HEK293 (cell line): ENCODE data around the gene LYPD4.

Source experiments
- CTCF ChIA-PET: fragments of 350-600 bp; formaldehyde crosslinking; extraction: SDS; loops from one replicate; lab custom pipeline; 2021; ENCODE audit warnings: antibody characterized with exemption; lab: Yijun Ruan, JAX
- POLR2A ChIA-PET: fragments of 300-600 bp; formaldehyde crosslinking; extraction: SDS; loops from one replicate; lab custom pipeline; 2020; ENCODE audit warnings: antibody characterized with exemption, inconsistent platforms; lab: Yijun Ruan, JAX
- H3K27ac ChIP-seq: fragments of 200-500 bp; sonication (Bioruptor generic); 2 replicates; pipeline ENCODE4 v1.5.1; 2014; ENCODE audit warnings: low read depth, low read length, control low read depth, inconsistent platforms; ENCODE audit errors: extremely low read depth
- H3K36me3 ChIP-seq, 2 experiments: fragments of 200-500 bp in 1 of 2; sonication (Bioruptor generic) in 1 of 2; 1 replicate in 1 of 2; 2 replicates in 1 of 2; pipeline ENCODE4 v1.5.1; 2014 to 2017; ENCODE audit warnings: inconsistent platforms in 2 of 2, low read length in 2 of 2; ENCODE audit not compliant: control insufficient read depth in 2 of 2, insufficient read depth in 1 of 2
- H3K4me1 ChIP-seq: fragments of 200-500 bp; sonication (Bioruptor generic); 2 replicates; pipeline ENCODE4 v1.5.1; 2014; ENCODE audit warnings: mild to moderate bottlenecking, low read length, inconsistent platforms; ENCODE audit not compliant: control insufficient read depth, insufficient read depth
- H3K4me3 ChIP-seq: 2 replicates; pipeline ENCODE4 v1.5.1; 2011; ENCODE audit warnings: low read depth, mild to moderate bottlenecking, control low read depth, low read length, moderate library complexity
- H3K9me3 ChIP-seq: fragments of 200-500 bp; sonication (Bioruptor generic); 2 replicates; pipeline ENCODE4 v1.5.1; 2014; ENCODE audit warnings: low read depth, low read length, inconsistent platforms; ENCODE audit not compliant: control insufficient read depth, insufficient read depth
- GLIS1 ChIP-seq: fragments of 450-650 bp; formaldehyde crosslinking; IDR thresholded peaks from 2 replicates; pipeline ENCODE4 v1.5.1; 2016; ENCODE audit warnings: missing biosample characterization, missing genetic modification characterization
- GLIS2 ChIP-seq: fragments of 450-650 bp; formaldehyde crosslinking; IDR thresholded peaks from 2 replicates; pipeline ENCODE4 v1.5.1; 2016; ENCODE audit warnings: missing biosample characterization, missing genetic modification characterization
- RBAK ChIP-seq: fragments of 450-650 bp; formaldehyde crosslinking; IDR thresholded peaks from 2 replicates; pipeline ENCODE4 v1.5.1; 2016; ENCODE audit warnings: missing biosample characterization, missing genetic modification characterization
- YY1 ChIP-seq: fragments of 450-650 bp; formaldehyde crosslinking; IDR thresholded peaks from 2 replicates; pipeline ENCODE4 v1.5.1; 2018; ENCODE audit warnings: missing biosample characterization, missing genetic modification characterization
- ZNF248 ChIP-seq: fragments of 450-650 bp; formaldehyde crosslinking; IDR thresholded peaks from 2 replicates; pipeline ENCODE4 v1.5.1; 2017; ENCODE audit warnings: missing biosample characterization, missing genetic modification characterization
- ZNF274 ChIP-seq, 2 experiments: fragments of 200-500 bp in 1 of 2; fragments of 450-650 bp in 1 of 2; sonication (Bioruptor generic) in 1 of 2; formaldehyde crosslinking in 1 of 2; IDR thresholded peaks; 2 replicates each; pipeline versions ENCODE4 v1.5.1 to v1.6.1; 2014 to 2016; ENCODE audit warnings: borderline replicate concordance in 1 of 2, inconsistent platforms in 1 of 2, low read length in 1 of 2, missing biosample characterization in 1 of 2, missing genetic modification characterization in 1 of 2
- ZNF354C ChIP-seq: fragments of 450-650 bp; formaldehyde crosslinking; IDR thresholded peaks from 2 replicates; pipeline ENCODE4 v1.5.1; 2016; ENCODE audit warnings: missing biosample characterization, missing genetic modification characterization, low read depth, borderline replicate concordance
- ZNF514 ChIP-seq: fragments of 450-650 bp; formaldehyde crosslinking; IDR thresholded peaks from 2 replicates; pipeline ENCODE4 v1.5.1; 2016; ENCODE audit warnings: missing biosample characterization, missing genetic modification characterization
- ZNF548 ChIP-seq: fragments of 450-650 bp; formaldehyde crosslinking; IDR thresholded peaks from 2 replicates; pipeline ENCODE4 v1.5.1; 2016; ENCODE audit warnings: missing biosample characterization, missing genetic modification characterization
- ZNF585B ChIP-seq: fragments of 450-650 bp; formaldehyde crosslinking; IDR thresholded peaks from 2 replicates; pipeline ENCODE4 v1.5.1; 2016; ENCODE audit warnings: missing biosample characterization, missing genetic modification characterization
- ZNF621 ChIP-seq: fragments of 450-650 bp; formaldehyde crosslinking; IDR thresholded peaks from 2 replicates; pipeline ENCODE4 v1.5.1; 2017; ENCODE audit warnings: missing biosample characterization, missing genetic modification characterization
- ZNF664 ChIP-seq: fragments of 450-650 bp; formaldehyde crosslinking; IDR thresholded peaks from 2 replicates; pipeline ENCODE4 v1.5.1; 2016; ENCODE audit warnings: missing biosample characterization, missing genetic modification characterization
- ZNF76 ChIP-seq: fragments of 450-650 bp; formaldehyde crosslinking; IDR thresholded peaks from 2 replicates; pipeline ENCODE4; 2016; ENCODE audit warnings: low read depth, missing biosample characterization, missing genetic modification characterization, borderline replicate concordance
- TF ChIP-seq, protein P1 (sequence below): fragments of 450-650 bp; formaldehyde crosslinking; IDR thresholded peaks from 2 replicates; pipeline ENCODE4 v1.5.1; 2016; ENCODE audit warnings: missing biosample characterization, missing genetic modification characterization
- TF ChIP-seq, protein P2 (sequence below): fragments of 450-650 bp; formaldehyde crosslinking; IDR thresholded peaks from 2 replicates; pipeline ENCODE4 v1.5.1; 2016; ENCODE audit warnings: missing biosample characterization, missing genetic modification characterization
- TF ChIP-seq, protein P3 (sequence below): fragments of 450-650 bp; formaldehyde crosslinking; IDR thresholded peaks from 2 replicates; pipeline ENCODE4 v1.5.1; 2016; ENCODE audit warnings: missing biosample characterization, missing genetic modification characterization
- TF ChIP-seq, protein P4 (sequence below): fragments of 450-650 bp; formaldehyde crosslinking; IDR thresholded peaks from 2 replicates; pipeline ENCODE4 v1.5.1; 2017; ENCODE audit warnings: missing biosample characterization, missing genetic modification characterization
- TF ChIP-seq, protein P5 (sequence below): fragments of 450-650 bp; formaldehyde crosslinking; IDR thresholded peaks from 2 replicates; pipeline ENCODE4 v1.5.1; 2016; ENCODE audit warnings: missing biosample characterization, missing genetic modification characterization

The LYPD4 gene

DNA sequence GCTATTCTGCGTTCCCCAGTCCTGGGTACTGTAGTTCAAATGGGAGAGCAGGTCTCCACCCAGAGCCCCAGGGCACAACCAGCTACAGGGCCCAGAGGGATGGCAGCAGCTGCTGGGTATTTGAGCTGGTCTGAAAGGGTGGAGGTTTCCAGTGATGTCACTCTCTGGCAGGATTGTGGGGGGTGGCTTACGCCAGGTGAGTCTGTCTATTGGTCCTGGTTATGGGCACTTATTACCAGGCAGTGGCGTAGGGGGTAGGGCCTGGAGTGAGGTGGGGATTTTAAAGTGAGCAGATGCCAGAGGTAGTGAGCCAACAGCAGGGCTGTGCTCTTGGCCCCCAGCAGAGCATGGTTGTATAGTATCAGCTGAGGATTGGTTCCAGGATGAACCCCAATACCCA, 21.8 kb upstream of the LYPD4 start:
- TF ChIP-seq ZNF585B (tag by site-specific recombination) (no peak), ZNF274 (IDR thresholded peaks at IDR 0.05; ENCODE audit: low read length) (no peak), ZNF274 (tag by site-specific recombination; IDR thresholded peaks at IDR 0.05; ENCODE audit: borderline replicate concordance) (no peak), ZNF664 (tag by site-specific recombination) (no peak), ZNF76 (tag by site-specific recombination) (no peak), ZNF514 (tag by site-specific recombination) (no peak), ZNF248 (tag by site-specific recombination) (no peak), GLIS2 (tag by site-specific recombination) (peak; percentile 50; the same call in 1 of the 2 replicates), ZNF354C (tag by site-specific recombination) (no peak), ZNF548 (tag by site-specific recombination) (no peak), YY1 (tag by site-specific recombination) (no peak), ZNF621 (no peak), GLIS1 (peak; percentile 75), RBAK (tag by site-specific recombination) (no peak)
- TF ChIP-seq, protein P1, sequence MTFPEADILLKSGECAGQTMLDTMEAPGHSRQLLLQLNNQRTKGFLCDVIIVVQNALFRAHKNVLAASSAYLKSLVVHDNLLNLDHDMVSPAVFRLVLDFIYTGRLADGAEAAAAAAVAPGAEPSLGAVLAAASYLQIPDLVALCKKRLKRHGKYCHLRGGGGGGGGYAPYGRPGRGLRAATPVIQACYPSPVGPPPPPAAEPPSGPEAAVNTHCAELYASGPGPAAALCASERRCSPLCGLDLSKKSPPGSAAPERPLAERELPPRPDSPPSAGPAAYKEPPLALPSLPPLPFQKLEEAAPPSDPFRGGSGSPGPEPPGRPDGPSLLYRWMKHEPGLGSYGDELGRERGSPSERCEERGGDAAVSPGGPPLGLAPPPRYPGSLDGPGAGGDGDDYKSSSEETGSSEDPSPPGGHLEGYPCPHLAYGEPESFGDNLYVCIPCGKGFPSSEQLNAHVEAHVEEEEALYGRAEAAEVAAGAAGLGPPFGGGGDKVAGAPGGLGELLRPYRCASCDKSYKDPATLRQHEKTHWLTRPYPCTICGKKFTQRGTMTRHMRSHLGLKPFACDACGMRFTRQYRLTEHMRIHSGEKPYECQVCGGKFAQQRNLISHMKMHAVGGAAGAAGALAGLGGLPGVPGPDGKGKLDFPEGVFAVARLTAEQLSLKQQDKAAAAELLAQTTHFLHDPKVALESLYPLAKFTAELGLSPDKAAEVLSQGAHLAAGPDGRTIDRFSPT (tag by site-specific recombination) = peak; percentile 52; the same call in 1 of the 2 replicates
- TF ChIP-seq, protein P2, sequence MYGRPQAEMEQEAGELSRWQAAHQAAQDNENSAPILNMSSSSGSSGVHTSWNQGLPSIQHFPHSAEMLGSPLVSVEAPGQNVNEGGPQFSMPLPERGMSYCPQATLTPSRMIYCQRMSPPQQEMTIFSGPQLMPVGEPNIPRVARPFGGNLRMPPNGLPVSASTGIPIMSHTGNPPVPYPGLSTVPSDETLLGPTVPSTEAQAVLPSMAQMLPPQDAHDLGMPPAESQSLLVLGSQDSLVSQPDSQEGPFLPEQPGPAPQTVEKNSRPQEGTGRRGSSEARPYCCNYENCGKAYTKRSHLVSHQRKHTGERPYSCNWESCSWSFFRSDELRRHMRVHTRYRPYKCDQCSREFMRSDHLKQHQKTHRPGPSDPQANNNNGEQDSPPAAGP (tag by site-specific recombination) = 0 out of 2 replicates have a peak, but pooled peaks have one; percentile 17
- TF ChIP-seq, protein P3, sequence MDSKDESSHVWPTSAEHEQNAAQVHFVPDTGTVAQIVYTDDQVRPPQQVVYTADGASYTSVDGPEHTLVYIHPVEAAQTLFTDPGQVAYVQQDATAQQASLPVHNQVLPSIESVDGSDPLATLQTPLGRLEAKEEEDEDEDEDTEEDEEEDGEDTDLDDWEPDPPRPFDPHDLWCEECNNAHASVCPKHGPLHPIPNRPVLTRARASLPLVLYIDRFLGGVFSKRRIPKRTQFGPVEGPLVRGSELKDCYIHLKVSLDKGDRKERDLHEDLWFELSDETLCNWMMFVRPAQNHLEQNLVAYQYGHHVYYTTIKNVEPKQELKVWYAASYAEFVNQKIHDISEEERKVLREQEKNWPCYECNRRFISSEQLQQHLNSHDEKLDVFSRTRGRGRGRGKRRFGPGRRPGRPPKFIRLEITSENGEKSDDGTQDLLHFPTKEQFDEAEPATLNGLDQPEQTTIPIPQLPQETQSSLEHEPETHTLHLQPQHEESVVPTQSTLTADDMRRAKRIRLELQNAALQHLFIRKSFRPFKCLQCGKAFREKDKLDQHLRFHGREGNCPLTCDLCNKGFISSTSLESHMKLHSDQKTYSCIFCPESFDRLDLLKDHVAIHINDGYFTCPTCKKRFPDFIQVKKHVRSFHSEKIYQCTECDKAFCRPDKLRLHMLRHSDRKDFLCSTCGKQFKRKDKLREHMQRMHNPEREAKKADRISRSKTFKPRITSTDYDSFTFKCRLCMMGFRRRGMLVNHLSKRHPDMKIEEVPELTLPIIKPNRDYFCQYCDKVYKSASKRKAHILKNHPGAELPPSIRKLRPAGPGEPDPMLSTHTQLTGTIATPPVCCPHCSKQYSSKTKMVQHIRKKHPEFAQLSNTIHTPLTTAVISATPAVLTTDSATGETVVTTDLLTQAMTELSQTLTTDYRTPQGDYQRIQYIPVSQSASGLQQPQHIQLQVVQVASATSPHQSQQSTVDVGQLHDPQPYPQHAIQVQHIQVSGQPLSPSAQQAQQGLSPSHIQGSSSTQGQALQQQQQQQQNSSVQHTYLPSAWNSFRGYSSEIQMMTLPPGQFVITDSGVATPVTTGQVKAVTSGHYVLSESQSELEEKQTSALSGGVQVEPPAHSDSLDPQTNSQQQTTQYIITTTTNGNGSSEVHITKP = peak; percentile 64
- TF ChIP-seq, protein P4, sequence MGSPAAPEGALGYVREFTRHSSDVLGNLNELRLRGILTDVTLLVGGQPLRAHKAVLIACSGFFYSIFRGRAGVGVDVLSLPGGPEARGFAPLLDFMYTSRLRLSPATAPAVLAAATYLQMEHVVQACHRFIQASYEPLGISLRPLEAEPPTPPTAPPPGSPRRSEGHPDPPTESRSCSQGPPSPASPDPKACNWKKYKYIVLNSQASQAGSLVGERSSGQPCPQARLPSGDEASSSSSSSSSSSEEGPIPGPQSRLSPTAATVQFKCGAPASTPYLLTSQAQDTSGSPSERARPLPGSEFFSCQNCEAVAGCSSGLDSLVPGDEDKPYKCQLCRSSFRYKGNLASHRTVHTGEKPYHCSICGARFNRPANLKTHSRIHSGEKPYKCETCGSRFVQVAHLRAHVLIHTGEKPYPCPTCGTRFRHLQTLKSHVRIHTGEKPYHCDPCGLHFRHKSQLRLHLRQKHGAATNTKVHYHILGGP = no peak
- TF ChIP-seq, protein P5, sequence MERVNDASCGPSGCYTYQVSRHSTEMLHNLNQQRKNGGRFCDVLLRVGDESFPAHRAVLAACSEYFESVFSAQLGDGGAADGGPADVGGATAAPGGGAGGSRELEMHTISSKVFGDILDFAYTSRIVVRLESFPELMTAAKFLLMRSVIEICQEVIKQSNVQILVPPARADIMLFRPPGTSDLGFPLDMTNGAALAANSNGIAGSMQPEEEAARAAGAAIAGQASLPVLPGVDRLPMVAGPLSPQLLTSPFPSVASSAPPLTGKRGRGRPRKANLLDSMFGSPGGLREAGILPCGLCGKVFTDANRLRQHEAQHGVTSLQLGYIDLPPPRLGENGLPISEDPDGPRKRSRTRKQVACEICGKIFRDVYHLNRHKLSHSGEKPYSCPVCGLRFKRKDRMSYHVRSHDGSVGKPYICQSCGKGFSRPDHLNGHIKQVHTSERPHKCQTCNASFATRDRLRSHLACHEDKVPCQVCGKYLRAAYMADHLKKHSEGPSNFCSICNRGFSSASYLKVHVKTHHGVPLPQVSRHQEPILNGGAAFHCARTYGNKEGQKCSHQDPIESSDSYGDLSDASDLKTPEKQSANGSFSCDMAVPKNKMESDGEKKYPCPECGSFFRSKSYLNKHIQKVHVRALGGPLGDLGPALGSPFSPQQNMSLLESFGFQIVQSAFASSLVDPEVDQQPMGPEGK = 0 out of 2 replicates have a peak, but pooled peaks have one; percentile 16
- H3K27ac ChIP-seq = peak overlapping the region; percentile 59
- H3K4me1 ChIP-seq = peaks cover 27% of the 10 kb centered on the region
- H3K4me3 ChIP-seq = no peak overlapping the region
- no peaks in the 10 kb centered on the region for H3K9me3 ChIP-seq
- peaks cover 97 to 98% of the 10 kb centered on the region in 2 experiments for H3K36me3 ChIP-seq
- ChIA-PET CTCF (interaction anchor here (1.1 kb wide), 1 partner anchor 86 kb away, joined by 3 read pairs; no protein-coding TSS in a partner anchor), POLR2A (interaction anchor here (0.5 to 2.7 kb wide), 7 partner anchors 10 to 220 kb away, joined by 3 to 9 read pairs (median 5); partner anchors contain the start of gene RABAC1)
